ENCODE data around the gene CENPB. TPM values are rescaled to one million over a fixed set of nuclear protein-coding genes. Genes with fewer than 3 reads are reported as not detected.

Gene CENPB
- total and polyA plus RNA-seq, 7 donors: 52.7 to 99.9 (median 73.4) TPM

DNA sequence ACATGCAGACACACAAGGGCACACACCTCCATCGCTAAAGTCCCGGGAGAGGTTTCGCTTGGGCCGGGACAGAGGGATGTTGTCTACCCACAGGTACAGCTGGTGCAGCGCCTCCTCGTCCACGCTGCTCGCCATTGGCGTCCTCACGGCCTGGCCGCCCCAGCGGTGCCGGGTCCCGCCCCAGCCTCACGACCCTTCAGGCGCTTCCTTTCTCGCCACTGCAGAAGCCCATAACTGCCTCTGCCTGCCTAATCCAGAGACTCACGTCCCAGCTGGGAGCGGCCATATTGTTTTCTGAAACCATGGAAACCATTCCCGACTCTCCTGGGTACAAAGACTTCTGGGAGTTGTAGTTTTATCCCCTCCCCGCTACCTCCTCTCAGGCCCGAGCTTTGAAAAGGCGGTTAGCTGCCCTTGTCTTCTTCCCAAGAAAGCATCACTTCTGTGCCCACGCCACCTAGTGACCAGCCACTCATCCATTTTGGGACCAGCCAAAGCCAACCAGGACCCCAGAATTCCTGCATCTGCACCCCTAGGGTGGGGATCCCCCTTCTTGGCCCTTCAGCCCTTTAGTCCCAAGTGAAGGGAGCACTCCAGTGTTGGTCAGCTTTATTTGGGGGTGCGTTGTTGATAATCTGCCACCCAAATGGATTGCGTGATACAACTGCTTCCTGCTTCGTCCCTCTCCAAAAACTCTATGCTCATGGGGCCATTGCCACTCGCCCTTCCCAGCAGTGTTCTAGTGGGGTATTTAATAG, 5.2 kb downstream of the CENPB start, which contains the start of gene SPEF1:
Gene SPEF1, minus strand, starts transcription at position 296 of the 758 bp plus-strand sequence. Its CDS starts 161 bp downstream, at position 135.
- intact Hi-C loops (cut with DNase I): loop anchor here (1.0 to 10.0 kb wide), 3 partner anchors 28 to 233 kb away; partner anchors contain the start of gene RNF24
- WGBS, 2 donors: 14 to 18% methylated on average over 28 of the region's 28 CpGs
- TF ChIP-seq POLR2A (IDR thresholded peaks at IDR 0.05) (no peak), POLR2AphosphoS5 (IDR thresholded peaks at IDR 0.05) (peak in 1 of 4 donors; percentile 26)
- TF ChIP-seq, protein P1, sequence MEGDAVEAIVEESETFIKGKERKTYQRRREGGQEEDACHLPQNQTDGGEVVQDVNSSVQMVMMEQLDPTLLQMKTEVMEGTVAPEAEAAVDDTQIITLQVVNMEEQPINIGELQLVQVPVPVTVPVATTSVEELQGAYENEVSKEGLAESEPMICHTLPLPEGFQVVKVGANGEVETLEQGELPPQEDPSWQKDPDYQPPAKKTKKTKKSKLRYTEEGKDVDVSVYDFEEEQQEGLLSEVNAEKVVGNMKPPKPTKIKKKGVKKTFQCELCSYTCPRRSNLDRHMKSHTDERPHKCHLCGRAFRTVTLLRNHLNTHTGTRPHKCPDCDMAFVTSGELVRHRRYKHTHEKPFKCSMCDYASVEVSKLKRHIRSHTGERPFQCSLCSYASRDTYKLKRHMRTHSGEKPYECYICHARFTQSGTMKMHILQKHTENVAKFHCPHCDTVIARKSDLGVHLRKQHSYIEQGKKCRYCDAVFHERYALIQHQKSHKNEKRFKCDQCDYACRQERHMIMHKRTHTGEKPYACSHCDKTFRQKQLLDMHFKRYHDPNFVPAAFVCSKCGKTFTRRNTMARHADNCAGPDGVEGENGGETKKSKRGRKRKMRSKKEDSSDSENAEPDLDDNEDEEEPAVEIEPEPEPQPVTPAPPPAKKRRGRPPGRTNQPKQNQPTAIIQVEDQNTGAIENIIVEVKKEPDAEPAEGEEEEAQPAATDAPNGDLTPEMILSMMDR (IDR thresholded peaks at IDR 0.05): peak in 2 of 4 experiments; percentile 27 to 52
- H3K36me3 ChIP-seq: peaks cover 0 to 7% (median 0%) of the 10 kb centered on the region in 4 donors
- H3K27ac ChIP-seq: peak within 1 kb of the TSS; percentile 43 to 65 (median 60)
- peak within 1 kb of the TSS in 3 of 4 donors; percentile 30 to 43 (median 41) for H3K4me3 ChIP-seq
- H3K27me3 ChIP-seq: no peaks in the 10 kb centered on the region
- peaks cover 0 to 64% (median 51%) of the 10 kb centered on the region in 4 donors for H3K4me1 ChIP-seq
- DNase-seq: peak; percentile 92
- H3K9me3 ChIP-seq: no peaks in the 10 kb centered on the region

DNA sequence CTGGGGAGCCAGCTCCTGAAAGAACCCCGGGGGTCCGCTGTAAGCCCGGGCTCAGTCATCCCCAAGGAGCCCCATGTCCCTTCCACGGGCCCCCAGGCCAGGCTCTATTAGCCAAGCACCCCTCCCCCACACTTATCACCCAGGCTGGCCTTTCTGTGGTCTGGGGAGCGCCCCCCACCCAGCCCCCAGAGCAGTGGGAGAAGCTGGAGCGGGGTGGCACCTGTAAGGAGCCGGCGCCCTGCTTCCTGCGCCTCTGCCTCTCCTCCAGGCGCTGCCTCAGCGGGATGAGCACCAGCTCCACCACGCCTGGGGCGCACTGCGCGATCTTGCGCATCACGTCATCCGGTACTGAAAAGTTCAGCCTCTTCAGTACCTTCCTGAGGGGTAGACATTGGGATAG, 7.6 kb downstream of the CENPB start:
- 33 to 42% methylated on average over 18 of the region's 18 CpGs for WGBS, 2 donors
- intact Hi-C loops (cut with DNase I): no loop called here
- no peak for TF ChIP-seq POLR2AphosphoS5 (IDR thresholded peaks at IDR 0.05)
- no peak for TF ChIP-seq POLR2A (IDR thresholded peaks at IDR 0.05)
- TF ChIP-seq, protein P1 (IDR thresholded peaks at IDR 0.05): no peak
- no peak for TF ChIP-seq EP300 (IDR thresholded peaks at IDR 0.05)
- Histone ChIP-seq H3K9me3 (no peaks in the 10 kb centered on the region), H3K27me3 (no peaks in the 10 kb centered on the region), H3K4me1 (peaks cover 0 to 46% (median 30%) of the 10 kb centered on the region in 4 donors), H3K4me3 (no peak overlapping the region), H3K36me3 (no peaks in the 10 kb centered on the region), H3K27ac (no peak overlapping the region)
- no peak for DNase-seq

DNA sequence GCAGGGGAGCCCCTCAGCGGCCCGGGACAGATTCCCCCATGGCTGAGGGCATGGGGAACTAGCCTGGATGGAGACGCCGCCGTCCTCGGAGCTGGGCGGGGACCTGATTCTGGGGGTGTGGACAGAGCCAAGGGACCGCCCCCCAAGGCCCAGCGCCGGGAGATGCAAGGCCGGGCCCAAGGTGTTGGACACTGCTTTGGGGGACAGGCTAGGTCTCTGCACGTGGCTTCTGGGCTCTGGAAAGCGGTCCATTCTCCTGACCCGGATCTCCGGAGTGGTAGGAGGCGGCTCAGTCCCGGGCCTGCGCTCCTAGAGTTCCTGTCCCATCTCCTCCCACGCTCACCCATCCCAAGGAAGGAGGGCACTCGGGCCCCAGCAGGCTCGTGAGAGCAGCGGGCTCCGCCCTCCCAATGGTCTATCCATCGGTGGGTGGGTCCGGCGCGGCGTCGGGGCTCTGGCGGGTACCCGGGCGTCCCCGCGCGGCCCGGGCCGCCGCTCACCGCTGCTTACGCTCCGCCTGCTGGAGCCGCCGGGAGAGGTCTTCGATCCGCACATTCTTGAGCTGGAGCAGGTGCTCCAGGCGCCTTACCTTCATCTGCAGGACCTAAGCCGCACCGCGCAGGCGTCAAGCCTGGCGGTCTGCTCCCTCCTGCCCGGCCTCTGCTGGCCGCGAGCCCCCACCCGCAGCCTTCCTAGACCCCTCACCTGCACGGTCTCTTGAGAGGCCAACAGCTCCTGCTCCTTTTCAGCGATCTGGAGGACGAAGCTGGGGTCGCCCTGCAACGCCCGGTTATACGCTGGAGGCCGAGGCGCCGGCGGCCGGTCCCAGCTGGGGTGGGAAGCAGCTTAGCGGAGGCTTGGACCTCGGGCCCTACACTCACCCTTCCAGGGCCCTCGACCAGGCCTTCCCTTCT, 8.6 kb downstream of the CENPB start:
- TF ChIP-seq POLR2AphosphoS5 (IDR thresholded peaks at IDR 0.05): no peak
- TF ChIP-seq, protein P1 (IDR thresholded peaks at IDR 0.05): no peak
- TF ChIP-seq POLR2A (IDR thresholded peaks at IDR 0.05): no peak
- no peak for TF ChIP-seq EP300 (IDR thresholded peaks at IDR 0.05)
- Histone ChIP-seq H3K4me1 (peaks cover 0 to 36% (median 24%) of the 10 kb centered on the region in 4 donors), H3K27me3 (no peaks in the 10 kb centered on the region), H3K27ac (peak overlapping the region; percentile 24 to 54 (median 48)), H3K36me3 (no peaks in the 10 kb centered on the region), H3K9me3 (no peaks in the 10 kb centered on the region), H3K4me3 (peak overlapping the region; percentile 36 to 59 (median 48))
- intact Hi-C loops (cut with DNase I): no loop called here
- 2% methylated on average over 70 of the region's 70 CpGs for WGBS, 2 donors
- peak; percentile 90 for DNase-seq

DNA sequence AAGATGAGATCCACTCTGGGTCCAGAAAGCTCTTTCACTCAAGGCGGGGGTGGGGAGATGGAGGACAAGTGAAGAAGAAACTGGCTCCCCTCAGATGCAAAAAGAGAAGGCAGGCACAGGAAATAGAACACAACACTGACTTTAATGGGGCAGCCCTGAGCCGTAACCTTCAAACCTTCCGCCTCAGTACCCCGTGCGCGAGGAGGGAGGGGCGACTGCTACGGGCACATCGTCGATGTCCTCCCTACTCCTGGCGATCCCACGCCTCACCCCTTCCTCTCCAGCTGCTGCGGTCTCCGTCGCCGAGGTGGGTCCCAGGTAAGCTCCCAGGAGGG, 9.2 kb downstream of the CENPB start:
- peak overlapping the region in 3 of 4 donors; percentile 47 to 54 (median 48) for H3K27ac ChIP-seq

More for the DNA sequence above, 9.2 kb downstream of the CENPB start:
- Histone ChIP-seq H3K9me3 (no peaks in the 10 kb centered on the region), H3K4me3 (peak overlapping the region; percentile 36 to 59 (median 48)), H3K36me3 (no peaks in the 10 kb centered on the region), H3K4me1 (peaks cover 0 to 31% (median 24%) of the 10 kb centered on the region in 4 donors), H3K27me3 (no peaks in the 10 kb centered on the region)
- TF ChIP-seq POLR2AphosphoS5 (IDR thresholded peaks at IDR 0.05): no peak
- TF ChIP-seq EP300 (IDR thresholded peaks at IDR 0.05): no peak
- no peak for DNase-seq
- WGBS, 2 donors: 10 to 11% methylated on average over 16 of the region's 16 CpGs
- intact Hi-C loops (cut with DNase I): no loop called here
